GM12878 (cell line): ENCODE data around the gene DIP2A. TPM values are rescaled to one million over a fixed set of nuclear protein-coding genes. Genes with fewer than 3 reads are reported as not detected.

Experiments used
- ATAC-seq: fragments of 200-7000 bp; cut with Tn5 transposase; 3 replicates; pipeline ENCODE4 v1.9.1; 2020; ENCODE audit warnings: mild to moderate bottlenecking, moderate library complexity
- BruUV-seq: library from RNA; stranded (reverse); fragments of 400-500 nt; replicated peaks from 2 replicates; lab custom pipeline; 2021; lab: Mats Ljungman, UMichigan
- CTCF ChIA-PET: fragments of 300-600 bp; sonication (Branson Sonifier 250); formaldehyde crosslinking; extraction: SDS; loops from one replicate; lab custom pipeline; 2021; ENCODE audit warnings: inconsistent platforms; lab: Yijun Ruan, JAX
- POLR2A ChIA-PET: fragments of 350-600 bp; formaldehyde crosslinking; extraction: SDS; loops from one replicate; lab custom pipeline; 2021; ENCODE audit warnings: inconsistent platforms; lab: Charles Lee
- RAD21 ChIA-PET: fragments of 300-600 bp; sonication (Branson Sonifier 250); formaldehyde crosslinking; loops from one replicate; lab custom pipeline; 2023; ENCODE audit warnings: antibody characterized with exemption; ENCODE audit not compliant: unreplicated experiment; lab: Charles Lee
- SMC1A ChIA-PET: fragments of 300-600 bp; sonication (Branson Sonifier 250); formaldehyde crosslinking; loops from one replicate; lab custom pipeline; 2023; ENCODE audit not compliant: unreplicated experiment, uncharacterized antibody; lab: Charles Lee
- DNase-seq: peaks from one replicate; pipeline ENCODE4 v3.0.0-alpha.2; 2011; ENCODE audit warnings: low read depth, low spot score
- FAIRE-seq: peaks from 3 replicates; lab custom pipeline; 2011; peaks lifted over from hg19 to GRCh38; lab: Jason Lieb, UNC
- H2AFZ ChIP-seq: 2 replicates; pipeline ENCODE4 v1.6.0; 2011; ENCODE audit warnings: low read depth, low read length, control low read depth; ENCODE audit not compliant: control insufficient read depth
- H3K27ac ChIP-seq: 2 replicates; pipeline ENCODE4 v1.5.1; 2011; ENCODE audit warnings: control low read depth; ENCODE audit not compliant: control insufficient read depth, insufficient read depth
- H3K27me3 ChIP-seq, 2 experiments: replicated peaks in 1 of 2; 2 replicates each; pipeline versions ENCODE4 v1.6.0 to v1.6.1; 2011; ENCODE audit warnings: low read length in 1 of 2; ENCODE audit not compliant: control insufficient read depth in 2 of 2, insufficient read depth in 2 of 2
- H3K36me3 ChIP-seq, 2 experiments: 2 replicates each; pipeline ENCODE4 v1.5.1; 2011; ENCODE audit warnings: low read length in 1 of 2; ENCODE audit not compliant: control insufficient read depth in 2 of 2, insufficient read depth in 2 of 2
- H3K4me1 ChIP-seq: 2 replicates; pipeline ENCODE4 v1.6.1; 2011; ENCODE audit warnings: mild to moderate bottlenecking, low read length, moderate library complexity, mixed read lengths; ENCODE audit not compliant: control insufficient read depth, insufficient read depth
- H3K4me2 ChIP-seq: 2 replicates; pipeline ENCODE4 v1.6.0; 2011; ENCODE audit warnings: control low read depth; ENCODE audit not compliant: control insufficient read depth, insufficient read depth
- H3K4me3 ChIP-seq: fragments of 200-600 bp; sonication (generic); 2 replicates; pipeline ENCODE4 v1.5.1; 2016
- H3K79me2 ChIP-seq: 2 replicates; pipeline ENCODE4 v1.6.0; 2011; ENCODE audit warnings: low read length; ENCODE audit not compliant: control insufficient read depth, insufficient read depth
- H3K9ac ChIP-seq: 2 replicates; pipeline ENCODE4 v1.8.0; 2011; ENCODE audit warnings: low read length, control low read depth, mixed read lengths; ENCODE audit not compliant: control insufficient read depth, insufficient read depth
- H3K9me3 ChIP-seq: replicated peaks from 3 replicates; pipeline ENCODE4 v1.5.1; 2011; ENCODE audit warnings: mild to moderate bottlenecking, low read length; ENCODE audit not compliant: control insufficient read depth, insufficient read depth
- H4K20me1 ChIP-seq: 2 replicates; pipeline ENCODE4 v1.6.0; 2011; ENCODE audit not compliant: control insufficient read depth, insufficient read depth
- CEBPB ChIP-seq, 2 experiments: fragments of 150-350 bp in 1 of 2; IDR thresholded peaks; 2 replicates each; pipeline ENCODE4 v1.6.1; 2012 to 2014; ENCODE audit warnings: low read depth in 2 of 2, low read length in 2 of 2, borderline replicate concordance in 1 of 2, inconsistent platforms in 1 of 2
- CTCF ChIP-seq, 3 experiments: IDR thresholded peaks in 2 of 3; conservative IDR thresholded peaks in 1 of 3; 2 replicates each; pipeline ENCODE4 v1.5.1; 2011; ENCODE audit warnings: low read depth in 3 of 3, low read length in 3 of 3, mild to moderate bottlenecking in 3 of 3, control low read depth in 2 of 3, moderate library complexity in 2 of 3, inconsistent platforms in 1 of 3, mixed read lengths in 1 of 3; ENCODE audit not compliant: control insufficient read depth in 2 of 3, insufficient read depth in 1 of 3; ENCODE audit errors: extremely low read depth in 1 of 3
- ESRRA ChIP-seq: IDR thresholded peaks from 2 replicates; pipeline ENCODE4 v1.6.1; 2012; ENCODE audit warnings: mild to moderate bottlenecking, low read length, improper control_type of control experiment
- ETV6 ChIP-seq, 2 experiments: fragments of 450-650 bp in 1 of 2; IDR thresholded peaks in 1 of 2; conservative IDR thresholded peaks in 1 of 2; 2 replicates each; pipeline ENCODE4 v1.6.1; 2014; ENCODE audit warnings: antibody characterized with exemption in 1 of 2, borderline replicate concordance in 1 of 2, low read depth in 1 of 2, mild to moderate bottlenecking in 1 of 2, moderate library complexity in 1 of 2
- FOS ChIP-seq: IDR thresholded peaks from 3 replicates; pipeline ENCODE4 v1.6.1; 2011; ENCODE audit warnings: borderline replicate concordance; ENCODE audit not compliant: insufficient read length; ENCODE audit errors: extremely low read depth
- HCFC1 ChIP-seq: fragments of 150-350 bp; IDR thresholded peaks from 2 replicates; pipeline ENCODE4 v1.6.1; 2014; ENCODE audit warnings: low read length
- IRF4 ChIP-seq: IDR thresholded peaks from 2 replicates; pipeline ENCODE4 v1.6.1; 2011; ENCODE audit warnings: low read depth, low read length
- KDM1A ChIP-seq: fragments of 200-600 bp; sonication (generic); IDR thresholded peaks from 2 replicates; pipeline ENCODE4 v1.6.1; 2016; ENCODE audit warnings: borderline replicate concordance
- MAX ChIP-seq: IDR thresholded peaks from 2 replicates; pipeline ENCODE4 v1.6.1; 2012; ENCODE audit warnings: low read depth, low read length, improper control_type of control experiment
- NFXL1 ChIP-seq: fragments of 450-650 bp; IDR thresholded peaks from 2 replicates; pipeline ENCODE4 v1.6.1; 2017; ENCODE audit warnings: antibody characterized with exemption, mild to moderate bottlenecking, borderline replicate concordance
- NR2C2 ChIP-seq: IDR thresholded peaks from 2 replicates; pipeline ENCODE4 v1.6.1; 2011; ENCODE audit warnings: borderline replicate concordance, low read depth; ENCODE audit not compliant: control insufficient read depth, insufficient read length
- RFX5 ChIP-seq: IDR thresholded peaks from 2 replicates; pipeline ENCODE4 v1.6.1; 2011; ENCODE audit warnings: low read depth, low read length, improper control_type of control experiment
- SMARCA5 ChIP-seq: fragments of 450-650 bp; IDR thresholded peaks from 2 replicates; pipeline ENCODE4 v1.6.1; 2017; ENCODE audit warnings: mild to moderate bottlenecking
- SMC3 ChIP-seq: IDR thresholded peaks from 2 replicates; pipeline ENCODE4 v1.6.1; 2011; ENCODE audit warnings: low read length, improper control_type of control experiment, borderline replicate concordance
- TBL1XR1 ChIP-seq: IDR thresholded peaks from 2 replicates; pipeline ENCODE4 v1.6.1; 2012; ENCODE audit warnings: low read depth, low read length, improper control_type of control experiment
- WGBS: methylation state at CpG from one replicate; pipeline ENCODE4 v1.1.6; 2016; ENCODE audit warnings: low lambda C conversion rate; ENCODE audit not compliant: insufficient replicate concordance, insufficient coverage; ENCODE audit errors: missing lambda C conversion rate; 5-methylcytosine and 5-hydroxymethylcytosine counted together
- in situ Hi-C: fragments of 300-500 bp; cut with MboI; formaldehyde crosslinking; loops from 9 replicates; pipeline ENCODE4 v1.14.3; 2018; ENCODE audit warnings: mixed read lengths
- intact Hi-C: fragments of 100-400 bp; cut with micrococcal nuclease; formaldehyde crosslinking; loops from one replicate; pipeline ENCODE4 v1.14.2; 2022; ENCODE audit not compliant: unreplicated experiment
- polyA plus RNA-seq, 11 experiments: library from polyadenylated mRNA; depleted of rRNA in 4 of 11; unstranded in 6 of 11; stranded (reverse) in 5 of 11; fragments of >200 nt; fragmentation: Nextera tagmentation in 4 of 11; fragmentation: Illumina TruSeq in 1 of 11; extraction: Ambion mirVana in 4 of 11; extraction: Trizol in 1 of 11; gene quantifications; 1 replicate in 1 of 11; 2 replicates in 10 of 11; pipeline versions ENCODE4 v1.2.1 to v1.2.3, GENCODE V29; 2011 to 2016; ENCODE audit warnings: inconsistent platforms in 2 of 11, missing spikeins in 2 of 11, low read depth in 1 of 11
- total RNA-seq, 4 experiments: library from RNA; depleted of rRNA in 3 of 4; stranded (reverse); fragments of >200 nt in 3 of 4; fragmentation: Illumina TruSeq in 1 of 4; extraction: Trizol in 1 of 4; gene quantifications; 2 replicates each; pipeline versions ENCODE4 v1.2.1 to v1.2.3, GENCODE V29; 2013 to 2021
- TF ChIP-seq, protein P1 (sequence below): fragments of 150-350 bp; IDR thresholded peaks from 2 replicates; pipeline ENCODE4 v1.6.1; 2014; ENCODE audit warnings: mild to moderate bottlenecking, low read depth, low read length
- TF ChIP-seq, protein P2 (sequence below): IDR thresholded peaks from 2 replicates; pipeline ENCODE4 v1.6.1; 2011; ENCODE audit warnings: low read depth, low read length, improper control_type of control experiment, borderline replicate concordance

DIP2A gene
- total and polyA plus RNA-seq, 10 of the 15 experiments (the other 5 are each of a cell fraction or from before 2014, with no cell fraction given), result 1.7 to 25.5 (median 12.2) TPM

- ATAC-seq, result no peak
- no peak overlapping the region for H3K4me3 ChIP-seq
- ChIA-PET RAD21 (no interaction called here), POLR2A (no interaction called here), CTCF (no interaction called here), SMC1A (interaction anchor here (0.7 kb wide), 1 partner anchor 39 kb away, joined by 4 read pairs; no protein-coding TSS in a partner anchor)
- in situ Hi-C loops, result no loop called here
- peaks cover 2 to 22% of the 10 kb centered on the region in 2 experiments for H3K36me3 ChIP-seq
- no peak for DNase-seq
- no peaks in the 10 kb centered on the region for H4K20me1 ChIP-seq
- no peak overlapping the region for H3K4me2 ChIP-seq
- no peak overlapping the region for H3K27ac ChIP-seq
- H3K9ac ChIP-seq, result no peak overlapping the region
- 95% methylated on average over 1 of the region's 1 CpG for WGBS
- peaks cover 8% of the 10 kb centered on the region; the same call in 2 of the 3 replicates for H3K9me3 ChIP-seq
- intact Hi-C loops, result no loop called here
- no peak for FAIRE-seq
- no TSS peak for BruUV-seq
- no peaks in the 10 kb centered on the region for H3K4me1 ChIP-seq
- no peaks in the 10 kb centered on the region for H3K79me2 ChIP-seq
- no peak overlapping the region for H2AFZ ChIP-seq
- no peaks in the 10 kb centered on the region for H3K27me3 ChIP-seq
- TF ChIP-seq IRF4 (no peak), SMARCA5 (no peak), HCFC1 (no peak), FOS (no peak), RFX5 (no peak), SMC3 (no peak), MAX (no peak), CEBPB (IDR thresholded peaks at IDR 0.05; ENCODE audit: borderline replicate concordance in 1 of 2, low read depth in 2 of 2, low read length in 2 of 2) (no peak), TBL1XR1 (no peak), NR2C2 (no peak), KDM1A (no peak), ESRRA (no peak), CTCF (IDR thresholded peaks at IDR 0.05 in 2 of 3, conservative IDR thresholded peaks at IDR 0.05 in 1 of 3; ENCODE audit: control insufficient read depth in 2 of 3, extremely low read depth in 1 of 3, insufficient read depth in 1 of 3, low read depth in 3 of 3, low read length in 3 of 3) (no peak), NFXL1 (no peak), ETV6 (conservative IDR thresholded peaks at IDR 0.05 in 1 of 2, IDR thresholded peaks at IDR 0.05 in 1 of 2; ENCODE audit: borderline replicate concordance in 1 of 2, low read depth in 1 of 2) (no peak)
- TF ChIP-seq, protein P1, sequence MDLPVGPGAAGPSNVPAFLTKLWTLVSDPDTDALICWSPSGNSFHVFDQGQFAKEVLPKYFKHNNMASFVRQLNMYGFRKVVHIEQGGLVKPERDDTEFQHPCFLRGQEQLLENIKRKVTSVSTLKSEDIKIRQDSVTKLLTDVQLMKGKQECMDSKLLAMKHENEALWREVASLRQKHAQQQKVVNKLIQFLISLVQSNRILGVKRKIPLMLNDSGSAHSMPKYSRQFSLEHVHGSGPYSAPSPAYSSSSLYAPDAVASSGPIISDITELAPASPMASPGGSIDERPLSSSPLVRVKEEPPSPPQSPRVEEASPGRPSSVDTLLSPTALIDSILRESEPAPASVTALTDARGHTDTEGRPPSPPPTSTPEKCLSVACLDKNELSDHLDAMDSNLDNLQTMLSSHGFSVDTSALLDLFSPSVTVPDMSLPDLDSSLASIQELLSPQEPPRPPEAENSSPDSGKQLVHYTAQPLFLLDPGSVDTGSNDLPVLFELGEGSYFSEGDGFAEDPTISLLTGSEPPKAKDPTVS, result no peak
- TF ChIP-seq, protein P2, sequence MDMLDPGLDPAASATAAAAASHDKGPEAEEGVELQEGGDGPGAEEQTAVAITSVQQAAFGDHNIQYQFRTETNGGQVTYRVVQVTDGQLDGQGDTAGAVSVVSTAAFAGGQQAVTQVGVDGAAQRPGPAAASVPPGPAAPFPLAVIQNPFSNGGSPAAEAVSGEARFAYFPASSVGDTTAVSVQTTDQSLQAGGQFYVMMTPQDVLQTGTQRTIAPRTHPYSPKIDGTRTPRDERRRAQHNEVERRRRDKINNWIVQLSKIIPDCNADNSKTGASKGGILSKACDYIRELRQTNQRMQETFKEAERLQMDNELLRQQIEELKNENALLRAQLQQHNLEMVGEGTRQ, result no peak
Measured at GRCh38 chr21:46569081-46569480, 110.4 kb downstream of the DIP2A start.
